ENCODE results near the gene MB. TPM values are rescaled to one million over a fixed set of nuclear protein-coding genes. Genes with fewer than 3 reads are reported as not detected.

MB gene
- total and polyA plus RNA-seq, 4 donors, result 0.13 to 0.25 TPM; not detected in 2

DNA sequence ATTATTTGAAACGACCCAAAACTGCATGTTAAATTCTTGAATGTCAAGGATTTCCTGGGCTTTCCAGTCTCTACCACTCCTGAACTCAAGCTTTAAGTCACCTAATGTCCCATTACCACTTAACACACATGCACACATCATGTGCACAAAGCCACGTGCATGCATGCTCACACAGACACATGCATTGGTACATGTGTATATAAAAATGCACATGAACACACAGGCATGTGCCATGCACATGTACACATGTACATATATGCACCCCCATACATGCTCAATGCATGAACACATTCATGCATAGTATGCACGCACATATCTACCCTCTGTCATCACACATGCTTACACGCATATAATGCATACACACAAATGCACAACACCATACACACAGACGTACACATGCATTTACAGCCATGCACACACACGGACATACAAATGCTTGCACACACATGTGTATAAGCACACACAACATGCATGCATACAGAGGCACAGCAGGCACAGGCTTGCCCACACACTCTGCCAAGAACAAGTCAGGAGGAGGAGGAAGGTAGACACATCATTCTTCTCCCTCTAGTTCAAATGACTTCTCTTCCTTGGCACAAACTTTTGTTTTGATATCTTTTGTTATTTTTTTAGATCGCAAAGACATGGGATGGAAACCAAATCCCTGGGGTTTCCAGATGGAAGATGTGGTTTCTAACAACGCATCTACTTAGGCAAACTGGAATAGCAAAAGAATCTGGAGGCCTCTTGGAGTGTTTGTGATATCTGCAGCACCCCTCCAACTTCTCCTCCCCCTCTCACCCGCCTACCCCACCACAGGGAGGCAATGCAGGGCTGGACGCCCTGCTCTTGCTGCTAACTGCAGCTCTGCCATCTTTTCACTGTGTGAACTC is 51.9 kb downstream of the MB start:
- Histone ChIP-seq H3K36me3 (ENCODE audit: control insufficient read depth in 4 of 4, insufficient read depth in 3 of 4, low read depth in 1 of 4, low read length in 3 of 4) (no peaks in the 10 kb centered on the region), H3K9me3 (ENCODE audit: control insufficient read depth in 4 of 4, low read length in 3 of 4) (no peaks in the 10 kb centered on the region), H3K4me3 (ENCODE audit: low read depth in 1 of 3, low read length in 3 of 3) (no peak overlapping the region), H3K27ac (ENCODE audit: low read depth in 1 of 2, low read length in 2 of 2) (no peak overlapping the region), H3K4me1 (ENCODE audit: control insufficient read depth in 4 of 4, insufficient read depth in 4 of 4, low read length in 3 of 4) (no peaks in the 10 kb centered on the region), H3K27me3 (ENCODE audit: control insufficient read depth in 4 of 4, insufficient read depth in 4 of 4, low read length in 3 of 4) (peaks cover 0 to 2% (median 0%) of the 10 kb centered on the region in 4 donors), H3K9ac (ENCODE audit: low read depth in 1 of 2, low read length in 2 of 2) (no peak overlapping the region)
- WGBS, result 72% methylated on average over 10 of the region's 10 CpGs
- DNase-seq (ENCODE audit: low spot score), result no peak
- TF ChIP-seq NR2F2 (IDR thresholded peaks at IDR 0.05) (no peak), FOXA1 (IDR thresholded peaks at IDR 0.05) (no peak), JUND (IDR thresholded peaks at IDR 0.05) (no peak), RXRA (IDR thresholded peaks at IDR 0.05) (no peak), HNF4A (conservative IDR thresholded peaks at IDR 0.05) (no peak), YY1 (IDR thresholded peaks at IDR 0.05) (no peak), GABPA (IDR thresholded peaks at IDR 0.05 in 1 of 2, conservative IDR thresholded peaks at IDR 0.05 in 1 of 2) (no peak), FOXA2 (IDR thresholded peaks at IDR 0.05) (no peak), SP1 (IDR thresholded peaks at IDR 0.05) (no peak), TAF1 (conservative IDR thresholded peaks at IDR 0.05) (no peak)
- TF ChIP-seq, protein P1, sequence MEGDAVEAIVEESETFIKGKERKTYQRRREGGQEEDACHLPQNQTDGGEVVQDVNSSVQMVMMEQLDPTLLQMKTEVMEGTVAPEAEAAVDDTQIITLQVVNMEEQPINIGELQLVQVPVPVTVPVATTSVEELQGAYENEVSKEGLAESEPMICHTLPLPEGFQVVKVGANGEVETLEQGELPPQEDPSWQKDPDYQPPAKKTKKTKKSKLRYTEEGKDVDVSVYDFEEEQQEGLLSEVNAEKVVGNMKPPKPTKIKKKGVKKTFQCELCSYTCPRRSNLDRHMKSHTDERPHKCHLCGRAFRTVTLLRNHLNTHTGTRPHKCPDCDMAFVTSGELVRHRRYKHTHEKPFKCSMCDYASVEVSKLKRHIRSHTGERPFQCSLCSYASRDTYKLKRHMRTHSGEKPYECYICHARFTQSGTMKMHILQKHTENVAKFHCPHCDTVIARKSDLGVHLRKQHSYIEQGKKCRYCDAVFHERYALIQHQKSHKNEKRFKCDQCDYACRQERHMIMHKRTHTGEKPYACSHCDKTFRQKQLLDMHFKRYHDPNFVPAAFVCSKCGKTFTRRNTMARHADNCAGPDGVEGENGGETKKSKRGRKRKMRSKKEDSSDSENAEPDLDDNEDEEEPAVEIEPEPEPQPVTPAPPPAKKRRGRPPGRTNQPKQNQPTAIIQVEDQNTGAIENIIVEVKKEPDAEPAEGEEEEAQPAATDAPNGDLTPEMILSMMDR (IDR thresholded peaks at IDR 0.05; ENCODE audit: low read depth, low read length, missing input control), result no peak
- TF ChIP-seq, protein P2, sequence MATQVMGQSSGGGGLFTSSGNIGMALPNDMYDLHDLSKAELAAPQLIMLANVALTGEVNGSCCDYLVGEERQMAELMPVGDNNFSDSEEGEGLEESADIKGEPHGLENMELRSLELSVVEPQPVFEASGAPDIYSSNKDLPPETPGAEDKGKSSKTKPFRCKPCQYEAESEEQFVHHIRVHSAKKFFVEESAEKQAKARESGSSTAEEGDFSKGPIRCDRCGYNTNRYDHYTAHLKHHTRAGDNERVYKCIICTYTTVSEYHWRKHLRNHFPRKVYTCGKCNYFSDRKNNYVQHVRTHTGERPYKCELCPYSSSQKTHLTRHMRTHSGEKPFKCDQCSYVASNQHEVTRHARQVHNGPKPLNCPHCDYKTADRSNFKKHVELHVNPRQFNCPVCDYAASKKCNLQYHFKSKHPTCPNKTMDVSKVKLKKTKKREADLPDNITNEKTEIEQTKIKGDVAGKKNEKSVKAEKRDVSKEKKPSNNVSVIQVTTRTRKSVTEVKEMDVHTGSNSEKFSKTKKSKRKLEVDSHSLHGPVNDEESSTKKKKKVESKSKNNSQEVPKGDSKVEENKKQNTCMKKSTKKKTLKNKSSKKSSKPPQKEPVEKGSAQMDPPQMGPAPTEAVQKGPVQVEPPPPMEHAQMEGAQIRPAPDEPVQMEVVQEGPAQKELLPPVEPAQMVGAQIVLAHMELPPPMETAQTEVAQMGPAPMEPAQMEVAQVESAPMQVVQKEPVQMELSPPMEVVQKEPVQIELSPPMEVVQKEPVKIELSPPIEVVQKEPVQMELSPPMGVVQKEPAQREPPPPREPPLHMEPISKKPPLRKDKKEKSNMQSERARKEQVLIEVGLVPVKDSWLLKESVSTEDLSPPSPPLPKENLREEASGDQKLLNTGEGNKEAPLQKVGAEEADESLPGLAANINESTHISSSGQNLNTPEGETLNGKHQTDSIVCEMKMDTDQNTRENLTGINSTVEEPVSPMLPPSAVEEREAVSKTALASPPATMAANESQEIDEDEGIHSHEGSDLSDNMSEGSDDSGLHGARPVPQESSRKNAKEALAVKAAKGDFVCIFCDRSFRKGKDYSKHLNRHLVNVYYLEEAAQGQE (IDR thresholded peaks at IDR 0.05), result no peak
- TF ChIP-seq, protein P3, sequence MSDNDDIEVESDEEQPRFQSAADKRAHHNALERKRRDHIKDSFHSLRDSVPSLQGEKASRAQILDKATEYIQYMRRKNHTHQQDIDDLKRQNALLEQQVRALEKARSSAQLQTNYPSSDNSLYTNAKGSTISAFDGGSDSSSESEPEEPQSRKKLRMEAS (IDR thresholded peaks at IDR 0.05), result no peak
- TF ChIP-seq, protein P4, sequence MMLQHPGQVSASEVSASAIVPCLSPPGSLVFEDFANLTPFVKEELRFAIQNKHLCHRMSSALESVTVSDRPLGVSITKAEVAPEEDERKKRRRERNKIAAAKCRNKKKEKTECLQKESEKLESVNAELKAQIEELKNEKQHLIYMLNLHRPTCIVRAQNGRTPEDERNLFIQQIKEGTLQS (IDR thresholded peaks at IDR 0.05), result no peak

DNA sequence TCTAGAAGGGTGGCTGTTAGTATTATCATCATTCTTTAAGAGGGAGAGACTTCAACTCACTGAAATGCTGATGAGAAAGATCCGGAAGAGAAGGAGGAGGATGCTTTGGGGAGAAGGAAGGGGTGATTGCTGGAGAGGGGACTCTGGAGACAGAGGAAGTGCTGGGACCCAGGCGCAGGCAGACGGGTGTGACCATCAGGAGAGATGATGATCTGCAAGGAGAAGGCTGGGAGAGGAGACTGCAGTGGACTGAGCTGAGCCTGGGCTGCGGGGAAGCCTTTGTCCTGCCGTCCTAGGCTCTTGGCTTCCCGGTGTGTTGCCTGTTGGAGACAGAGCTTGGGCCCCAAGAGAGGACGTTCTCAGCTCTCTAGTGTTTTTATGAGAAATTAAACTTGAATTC is 53.9 kb downstream of the MB start:
- no peak overlapping the region for H3K27ac ChIP-seq (ENCODE audit: low read depth in 1 of 2, low read length in 2 of 2)
- 61% methylated on average over 7 of the region's 7 CpGs for WGBS
- H3K9me3 ChIP-seq (ENCODE audit: control insufficient read depth in 4 of 4, low read length in 3 of 4), result no peaks in the 10 kb centered on the region
- no peaks in the 10 kb centered on the region for H3K36me3 ChIP-seq (ENCODE audit: control insufficient read depth in 4 of 4, insufficient read depth in 3 of 4, low read depth in 1 of 4, low read length in 3 of 4)
- H3K4me3 ChIP-seq (ENCODE audit: low read depth in 1 of 3, low read length in 3 of 3), result no peak overlapping the region
- H3K9ac ChIP-seq (ENCODE audit: low read depth in 1 of 2, low read length in 2 of 2), result no peak overlapping the region
- no peaks in the 10 kb centered on the region for H3K4me1 ChIP-seq (ENCODE audit: control insufficient read depth in 4 of 4, insufficient read depth in 4 of 4, low read length in 3 of 4)
- no peak for DNase-seq (ENCODE audit: low spot score)
- H3K27me3 ChIP-seq (ENCODE audit: control insufficient read depth in 4 of 4, insufficient read depth in 4 of 4, low read length in 3 of 4), result peaks cover 0 to 2% (median 0%) of the 10 kb centered on the region in 4 donors
- TF ChIP-seq HNF4G (IDR thresholded peaks at IDR 0.05), result no peak
- no peak for TF ChIP-seq JUND (IDR thresholded peaks at IDR 0.05)
- TF ChIP-seq, protein P4 (IDR thresholded peaks at IDR 0.05), result no peak
- TF ChIP-seq, protein P3 (IDR thresholded peaks at IDR 0.05), result no peak

All from liver (tissue), 9 donors.